Forelimb muscle (tissue), 1 donor: ENCODE data around the gene LHFPL4. TPM values are rescaled to one million over a fixed set of nuclear protein-coding genes. Genes with fewer than 3 reads are reported as not detected.
"Not testable (repeated sequence)": the region's sequence is repeated elsewhere in the genome, so short reads cannot be mapped to it uniquely, and the experiment has no call there.

Experiments
- DNase-seq: peaks from one replicate; pipeline ENCODE4 v3.0.0-alpha.2; 2013; ENCODE audit warnings: low read depth
- polyA plus RNA-seq: library from polyadenylated mRNA; unstranded; fragments of 120-200 nt; gene quantifications from one replicate; pipeline ENCODE4 v1.2.1, GENCODE V29; 2013; ENCODE audit not compliant: insufficient read length

LHFPL4 gene
- polyA plus RNA-seq, 1 donor, result 0.05 TPM

- no peak for DNase-seq
These were observed 17.4 kb downstream of the LHFPL4 start for GRCh38 chr3:9536212-9536611.

GRCh38 chr3:9534429-9534828 is 19.2 kb downstream of the LHFPL4 start:
- no peak for DNase-seq

DNA sequence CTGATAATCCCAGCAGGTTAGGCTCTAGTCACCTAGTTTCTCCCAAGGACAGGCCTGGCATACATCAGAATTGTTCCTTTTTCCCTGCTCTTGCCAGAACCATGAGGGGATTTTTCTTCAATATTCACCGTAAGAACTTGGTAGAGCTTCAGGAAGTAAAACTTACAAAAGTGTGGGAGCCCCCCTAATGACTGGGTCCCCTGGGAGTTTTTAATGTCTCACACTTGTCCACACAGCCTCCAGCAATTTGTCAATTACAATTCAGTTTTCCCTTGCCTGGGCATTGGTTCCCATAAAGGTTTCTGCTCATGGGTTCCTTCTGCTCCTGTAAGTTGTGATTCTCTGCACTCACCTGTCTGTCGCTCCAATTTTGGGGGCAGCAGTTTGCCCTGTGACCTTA is 28.5 kb downstream of the LHFPL4 start:
- no peak for DNase-seq

GRCh38 chr3:9514956-9515355 is 38.7 kb downstream of the LHFPL4 start:
- DNase-seq, result no peak

DNA sequence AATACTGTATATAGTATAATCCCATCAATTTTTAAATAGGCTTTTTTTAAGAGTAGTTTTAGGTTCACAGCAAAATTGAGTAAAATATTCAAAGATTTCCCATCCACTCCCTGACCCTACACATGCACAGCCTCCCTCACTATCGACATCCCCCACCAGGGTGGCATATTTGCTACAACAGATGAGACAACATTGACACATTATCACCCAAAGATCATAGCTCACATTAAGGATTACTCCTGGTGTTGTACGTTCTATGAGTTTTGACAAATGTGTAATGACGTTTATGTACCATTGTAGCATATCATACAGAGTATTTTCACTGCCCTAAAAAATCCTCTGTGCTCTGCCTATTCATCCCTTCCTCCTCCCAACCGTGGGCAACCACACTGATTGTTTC is 39.3 kb downstream of the LHFPL4 start:
- no peak for DNase-seq

DNA sequence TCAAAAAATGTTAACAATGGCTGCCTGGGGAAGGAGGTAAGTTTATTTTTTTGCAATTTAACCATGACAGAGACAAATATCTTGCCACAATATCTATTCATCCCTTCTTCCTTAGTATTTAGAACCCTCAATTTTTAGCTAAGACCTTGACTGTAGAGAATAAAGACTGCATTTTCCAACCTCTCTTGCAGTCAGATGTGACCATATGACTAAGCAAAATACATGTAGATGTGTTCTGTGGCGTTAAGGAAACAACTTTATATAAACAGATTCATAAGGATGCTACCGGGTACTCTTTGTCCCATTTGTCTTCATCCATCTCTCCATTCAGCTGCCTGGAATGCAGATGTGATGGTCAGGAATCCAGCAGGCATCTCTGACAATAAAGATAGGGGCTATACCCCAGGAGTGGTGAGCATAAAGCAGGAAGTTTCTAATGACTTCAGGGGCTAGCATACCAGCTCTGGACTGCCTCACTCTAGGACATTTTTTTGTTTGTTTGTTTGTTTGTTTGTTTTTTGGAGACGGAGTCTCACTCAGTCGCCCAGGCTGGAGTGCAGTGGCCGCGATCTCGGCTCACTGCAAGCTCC is 41.1 kb downstream of the LHFPL4 start:
- no peak for DNase-seq

- no peak for DNase-seq
These were observed 44.8 kb downstream of the LHFPL4 start for GRCh38 chr3:9508781-9509180.

GRCh38 chr3:9507586-9508578 is 45.7 kb downstream of the LHFPL4 start:
- no peak for DNase-seq

- peak; percentile 17 for DNase-seq
These were observed 50.3 kb downstream of the LHFPL4 start for GRCh38 chr3:9503283-9503682.

GRCh38 chr3:9501226-9501625 is 52.4 kb downstream of the LHFPL4 start:
- DNase-seq, result no peak

DNA sequence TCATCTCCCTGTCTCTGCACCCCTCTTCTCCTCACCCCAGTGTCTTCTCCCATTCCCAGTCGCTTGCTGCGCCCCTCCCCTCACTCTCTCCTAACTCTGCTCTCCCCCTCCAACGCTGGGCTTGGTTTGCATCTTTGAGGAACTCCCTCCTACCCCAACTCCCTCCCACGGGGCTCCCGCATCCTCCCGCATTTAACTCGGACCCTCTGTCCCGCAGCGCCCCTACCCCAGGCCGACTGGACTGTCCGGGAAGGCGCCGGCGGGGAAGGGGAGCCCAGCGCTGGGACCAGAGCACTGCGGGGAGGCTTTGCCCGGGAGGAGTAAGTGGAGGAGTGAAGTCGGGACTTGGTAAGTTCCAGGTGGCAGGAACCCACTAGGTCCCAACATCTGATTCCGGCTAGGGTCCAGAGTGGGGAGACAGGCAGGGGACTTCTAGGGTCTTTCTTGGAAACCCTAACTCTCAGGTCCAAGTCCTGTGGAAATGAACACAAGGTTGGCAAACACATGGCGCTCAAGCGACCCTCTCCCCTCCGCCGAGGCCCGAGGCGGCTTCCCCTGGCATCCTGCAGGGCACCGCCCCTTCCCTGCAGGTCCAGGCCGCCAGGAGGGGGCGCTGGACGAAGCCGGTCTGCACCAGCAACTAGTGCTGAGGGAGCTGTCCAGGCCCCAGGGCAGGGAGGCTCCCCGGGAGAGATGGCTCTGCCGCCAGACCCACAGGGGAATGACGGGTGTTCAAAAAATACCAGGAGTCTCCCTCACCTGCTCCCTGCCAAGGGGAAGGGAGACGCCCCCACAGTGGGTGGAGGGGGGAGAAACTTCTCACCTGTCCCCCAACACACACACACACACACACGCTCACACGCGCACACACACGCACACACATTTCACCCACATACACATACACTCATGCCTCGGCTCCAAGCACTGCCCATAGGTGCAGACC is 53.2 kb downstream of the LHFPL4 start:
- no peak for DNase-seq

GRCh38 chr3:9499455-9500107 is 54.0 kb downstream of the LHFPL4 start:
- no peak for DNase-seq

DNA sequence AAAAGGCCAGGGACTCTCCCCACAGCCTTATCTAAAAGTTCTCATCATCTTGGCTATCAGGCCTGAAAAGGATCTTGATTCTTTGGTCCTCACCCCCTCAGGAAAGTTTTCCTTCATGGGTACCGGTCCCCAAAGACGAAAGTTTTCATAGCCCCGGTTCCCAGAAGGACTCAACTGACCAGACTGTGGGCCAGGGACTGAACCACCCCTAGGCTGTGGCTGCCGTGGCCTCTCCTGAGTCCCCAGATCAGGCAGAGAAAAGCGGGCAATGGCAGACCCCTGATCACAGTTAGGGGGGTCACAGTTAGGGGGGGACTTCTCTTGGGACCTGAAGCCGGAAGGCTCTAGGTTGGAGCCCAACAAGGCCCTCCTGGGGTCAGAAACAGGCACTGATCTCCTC is 54.8 kb downstream of the LHFPL4 start:
- DNase-seq, result no peak

- DNase-seq, result no peak
These were observed 55.6 kb downstream of the LHFPL4 start for GRCh38 chr3:9497821-9498565.

DNA sequence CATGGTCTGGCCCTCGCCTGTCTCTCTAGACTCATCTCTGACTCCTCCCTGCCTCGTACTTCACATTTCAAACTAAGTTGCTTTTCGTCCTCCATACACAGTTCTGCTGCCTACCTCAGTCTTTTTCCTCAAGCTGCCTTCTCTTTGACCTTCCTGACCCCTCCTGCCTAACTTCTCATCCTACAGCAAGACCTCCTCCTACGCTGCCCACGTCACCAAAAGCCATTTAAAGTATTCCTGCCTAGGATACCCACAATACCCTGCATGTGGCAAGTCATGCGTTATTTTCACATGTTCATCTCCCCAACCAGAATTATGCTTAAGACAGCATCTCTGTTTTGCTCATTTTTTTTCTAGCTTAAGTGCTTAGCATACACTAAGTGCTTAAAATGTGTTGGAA is 56.7 kb downstream of the LHFPL4 start:
- DNase-seq, result no peak

DNA sequence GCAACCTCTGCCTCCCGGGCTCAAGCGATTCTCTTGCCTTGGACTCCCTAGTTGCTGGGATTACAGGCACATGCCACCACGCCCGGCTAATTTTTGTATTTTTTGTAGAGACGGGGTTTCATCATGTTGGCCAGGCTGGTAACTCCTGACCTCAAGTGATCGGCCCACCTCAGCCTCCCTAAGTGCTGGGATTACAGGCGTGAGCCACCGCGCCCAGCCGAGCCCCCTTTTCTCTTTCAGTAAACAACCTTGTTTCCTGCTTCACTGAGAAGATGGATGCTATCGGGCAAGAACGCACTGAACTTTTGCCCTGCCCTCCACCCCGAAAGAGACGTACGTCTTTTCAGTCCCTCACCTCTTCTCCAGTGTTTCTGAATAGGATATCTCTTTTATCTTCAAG is 59.6 kb downstream of the LHFPL4 start:
- DNase-seq, result not testable (repeated sequence)

GRCh38 chr3:9491506-9491905 is 62.1 kb downstream of the LHFPL4 start:
- DNase-seq, result no peak

DNA sequence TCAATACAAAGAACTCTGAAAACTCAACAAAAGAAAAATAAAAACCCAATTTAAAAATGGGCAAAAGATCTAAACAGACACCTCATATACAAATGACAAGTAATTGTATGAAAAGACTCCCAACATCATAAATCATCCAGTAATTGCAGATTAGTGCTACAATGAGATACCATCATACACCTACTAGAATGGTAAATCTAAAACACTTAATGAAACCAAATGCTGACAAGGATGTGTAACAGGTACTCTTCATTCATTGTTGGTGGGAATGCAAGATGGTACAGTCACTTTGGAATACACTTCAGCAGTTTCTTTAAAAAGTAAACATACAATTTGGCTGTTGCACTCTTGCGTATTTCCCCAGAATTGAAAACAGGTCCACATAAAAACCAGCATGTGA is 68.4 kb downstream of the LHFPL4 start:
- DNase-seq, result no peak

DNA sequence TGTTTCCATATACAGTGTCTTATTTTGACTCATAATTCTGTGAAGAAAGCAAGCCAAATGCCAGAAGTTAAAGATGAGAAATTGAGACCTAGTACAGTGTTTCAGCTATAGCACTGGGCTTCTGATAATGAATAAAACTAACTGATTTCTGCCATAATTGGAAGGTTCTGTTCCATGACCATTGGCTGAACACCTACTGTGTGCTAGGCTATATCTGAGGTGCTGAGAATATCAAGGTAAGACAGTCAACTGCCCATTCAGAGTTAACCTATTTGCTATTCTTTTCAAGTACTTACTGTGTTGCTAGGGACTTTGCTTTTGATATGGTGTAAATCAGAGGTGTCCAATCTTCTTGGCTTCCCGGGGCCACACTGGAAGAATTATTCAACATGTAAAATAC is 73.4 kb downstream of the LHFPL4 start:
- no peak for DNase-seq

- DNase-seq, result no peak
These were observed 76.7 kb downstream of the LHFPL4 start for GRCh38 chr3:9476935-9477334.

- DNase-seq, result no peak
These were observed 79.1 kb downstream of the LHFPL4 start for GRCh38 chr3:9474482-9474881.
